ENCODE results near the gene ZNF692.

- TF ChIP-seq, protein P1, sequence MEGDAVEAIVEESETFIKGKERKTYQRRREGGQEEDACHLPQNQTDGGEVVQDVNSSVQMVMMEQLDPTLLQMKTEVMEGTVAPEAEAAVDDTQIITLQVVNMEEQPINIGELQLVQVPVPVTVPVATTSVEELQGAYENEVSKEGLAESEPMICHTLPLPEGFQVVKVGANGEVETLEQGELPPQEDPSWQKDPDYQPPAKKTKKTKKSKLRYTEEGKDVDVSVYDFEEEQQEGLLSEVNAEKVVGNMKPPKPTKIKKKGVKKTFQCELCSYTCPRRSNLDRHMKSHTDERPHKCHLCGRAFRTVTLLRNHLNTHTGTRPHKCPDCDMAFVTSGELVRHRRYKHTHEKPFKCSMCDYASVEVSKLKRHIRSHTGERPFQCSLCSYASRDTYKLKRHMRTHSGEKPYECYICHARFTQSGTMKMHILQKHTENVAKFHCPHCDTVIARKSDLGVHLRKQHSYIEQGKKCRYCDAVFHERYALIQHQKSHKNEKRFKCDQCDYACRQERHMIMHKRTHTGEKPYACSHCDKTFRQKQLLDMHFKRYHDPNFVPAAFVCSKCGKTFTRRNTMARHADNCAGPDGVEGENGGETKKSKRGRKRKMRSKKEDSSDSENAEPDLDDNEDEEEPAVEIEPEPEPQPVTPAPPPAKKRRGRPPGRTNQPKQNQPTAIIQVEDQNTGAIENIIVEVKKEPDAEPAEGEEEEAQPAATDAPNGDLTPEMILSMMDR (IDR thresholded peaks at IDR 0.05), result no peak
- no peak for TF ChIP-seq POLR2A (IDR thresholded peaks at IDR 0.05)
These were observed 8.8 kb downstream of the ZNF692 start for GRCh38 chr1:248850124-248850523.

All from breast epithelium (tissue), 3 donors.